CD4-positive, alpha-beta T cell treated with Interleukin-17A for 1 hour (primary cell): ENCODE measurements around the gene RAN.
"Not testable (repeated sequence)": the region's sequence is repeated elsewhere in the genome, so short reads cannot be mapped to it uniquely, and the experiment has no call there.

ENCODE experiments used
- DNase-seq: peaks from one replicate; pipeline ENCODE4 v3.0.0-alpha.2; 2020

RAN gene

DNA sequence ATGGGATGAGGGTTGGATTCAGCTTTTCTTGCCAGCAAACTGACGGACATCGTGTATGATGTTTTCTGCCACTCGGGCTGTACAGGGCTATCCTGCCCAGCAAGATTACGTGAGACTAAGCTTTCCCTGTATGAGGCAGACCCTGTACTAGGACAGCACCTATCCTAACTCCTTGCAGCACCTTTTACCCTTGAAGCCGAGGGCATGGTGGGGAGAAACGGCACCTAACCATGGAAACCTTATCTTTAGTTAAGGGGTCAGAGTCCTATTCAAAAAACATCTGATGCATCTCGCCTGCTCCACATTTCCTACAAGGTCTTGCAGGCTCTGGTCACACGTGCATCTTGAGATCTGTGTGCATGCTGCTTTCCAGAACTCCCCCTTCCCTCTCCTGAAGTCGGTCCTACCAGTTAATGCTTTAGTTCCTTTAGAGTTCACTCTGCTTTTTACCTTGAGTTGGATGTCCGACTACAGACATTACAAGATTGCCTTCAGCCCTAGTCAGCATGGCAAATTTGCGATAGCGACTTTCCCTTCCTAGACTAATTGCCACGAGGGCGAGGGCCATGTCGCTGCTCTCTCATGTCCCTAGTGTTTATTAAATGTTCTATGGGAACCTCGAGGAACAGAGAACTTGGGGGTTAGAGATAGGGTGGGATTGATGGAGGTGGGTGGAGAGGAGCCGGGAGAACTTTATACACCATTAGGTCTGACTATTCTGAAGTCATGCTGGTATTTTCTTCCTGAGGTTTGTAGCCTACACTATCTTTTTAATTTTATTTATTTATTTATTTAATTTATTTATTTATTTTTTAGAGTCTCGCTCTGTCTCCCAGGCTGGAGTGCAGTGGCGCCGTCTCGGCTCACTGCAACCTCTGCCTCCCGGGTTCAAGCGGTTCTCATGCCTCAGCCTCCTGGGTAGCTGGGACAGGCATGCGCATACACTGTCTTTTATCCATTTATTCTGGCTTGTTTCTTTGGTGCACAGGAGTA lies 6.6 kb downstream of the RAN start:
- DNase-seq = no peak

GRCh38 chr12:130879212-130879686 lies 7.4 kb downstream of the RAN start:
- DNase-seq = no peak

DNA sequence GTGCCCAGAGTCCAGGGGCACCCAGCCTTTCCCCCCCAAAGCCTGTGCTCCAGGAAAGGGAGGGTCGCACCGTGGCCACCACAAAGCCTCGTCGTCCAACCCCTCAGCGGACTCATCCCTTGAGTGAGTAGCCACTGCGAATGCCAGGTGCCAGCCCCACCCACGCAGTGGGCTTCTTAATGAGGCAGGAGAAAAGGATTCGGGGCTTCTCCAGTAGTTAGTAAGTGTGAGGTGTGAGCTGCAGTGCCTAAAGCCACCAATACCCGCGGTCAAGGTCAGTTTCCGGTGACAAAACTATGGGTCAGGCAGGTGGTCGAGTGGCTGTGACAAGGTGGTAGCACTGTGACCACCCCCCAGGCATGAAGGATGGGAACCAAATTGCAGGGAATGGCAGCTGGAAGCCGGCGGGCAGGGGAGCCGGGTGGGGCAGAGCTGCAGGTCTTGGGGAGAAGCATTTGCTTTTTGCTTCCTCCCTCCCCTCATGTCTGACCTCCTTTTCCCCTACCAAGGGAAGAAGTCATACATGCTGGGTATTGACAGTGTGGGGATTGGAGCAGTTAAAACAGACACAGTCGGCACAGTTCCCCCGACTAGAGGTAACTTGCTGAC lies 8.0 kb downstream of the RAN start:
- DNase-seq = no peak

- no peak for DNase-seq
Observed at GRCh38 chr12:130880411-130880885, 8.6 kb downstream of the RAN start.

DNA sequence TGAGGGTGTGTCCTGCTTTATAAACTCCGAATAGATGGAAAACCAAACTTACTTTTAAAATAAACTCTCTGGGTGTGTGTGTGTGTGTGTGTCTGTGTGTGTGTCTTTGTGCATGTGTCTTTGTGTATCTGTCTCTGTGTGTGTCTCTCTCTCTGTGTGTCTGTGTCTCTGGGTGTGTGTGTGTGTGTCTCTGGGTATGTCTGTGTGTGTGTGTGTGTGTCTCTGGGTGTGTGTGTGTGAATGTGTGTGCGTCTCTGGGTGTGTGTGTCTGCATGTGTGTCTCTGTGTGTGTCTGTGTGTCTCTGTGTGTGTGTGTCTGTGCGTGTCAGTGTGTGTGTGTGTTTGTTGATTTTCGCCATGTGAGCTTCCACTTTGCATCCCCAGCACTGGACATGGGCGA lies 9.2 kb downstream of the RAN start:
- DNase-seq = no peak

- no peak for DNase-seq
Observed at GRCh38 chr12:130881548-130881947, 9.7 kb downstream of the RAN start.

GRCh38 chr12:130887190-130887589 lies 15.3 kb downstream of the RAN start:
- DNase-seq = not testable (repeated sequence)

DNA sequence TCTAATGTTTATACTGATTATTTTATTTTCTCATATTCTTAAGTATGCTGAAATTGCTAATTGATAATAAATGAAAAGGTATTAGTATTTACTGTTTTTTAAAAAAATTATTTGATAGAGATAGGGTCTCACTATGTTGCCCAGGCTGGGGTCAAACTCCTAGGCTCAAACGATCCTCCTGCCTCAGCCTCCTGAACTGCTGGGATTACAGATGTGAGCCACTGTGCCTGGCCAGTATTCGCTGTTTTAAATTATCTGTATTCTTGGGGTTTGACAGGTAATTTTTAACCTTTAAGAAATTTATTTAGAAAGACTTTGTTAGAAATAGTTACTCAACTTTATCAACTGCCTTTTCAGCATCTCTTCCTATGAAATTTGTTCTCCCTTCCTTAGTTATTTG lies 32.2 kb downstream of the RAN start:
- DNase-seq = no peak

DNA sequence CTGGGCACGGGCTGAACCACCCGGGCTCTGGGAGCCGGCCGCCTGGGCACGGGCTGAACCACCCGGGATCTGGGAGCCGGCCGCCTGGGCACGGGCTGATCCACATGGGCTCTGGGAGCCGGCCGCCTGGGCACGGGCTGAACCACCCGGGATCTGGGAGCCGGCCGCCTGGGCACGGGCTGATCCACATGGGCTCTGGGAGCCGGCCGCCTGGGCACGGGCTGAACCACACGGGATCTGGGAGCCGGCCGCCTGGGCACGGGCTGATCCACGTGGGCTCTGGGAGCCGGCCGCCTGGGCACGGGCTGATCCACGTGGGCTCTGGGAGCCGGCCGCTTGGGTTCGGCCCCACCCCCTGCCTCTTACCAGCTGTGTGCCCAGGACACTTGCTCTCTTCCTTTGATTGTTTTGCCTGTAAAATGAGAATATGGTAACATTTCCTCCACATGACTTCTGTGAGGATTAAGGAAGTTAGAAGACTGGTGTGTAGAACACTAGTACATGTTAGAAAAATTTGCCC lies 33.1 kb downstream of the RAN start:
- not testable (repeated sequence) for DNase-seq

GRCh38 chr12:130909111-130909510 lies 37.2 kb downstream of the RAN start:
- DNase-seq = no peak

DNA sequence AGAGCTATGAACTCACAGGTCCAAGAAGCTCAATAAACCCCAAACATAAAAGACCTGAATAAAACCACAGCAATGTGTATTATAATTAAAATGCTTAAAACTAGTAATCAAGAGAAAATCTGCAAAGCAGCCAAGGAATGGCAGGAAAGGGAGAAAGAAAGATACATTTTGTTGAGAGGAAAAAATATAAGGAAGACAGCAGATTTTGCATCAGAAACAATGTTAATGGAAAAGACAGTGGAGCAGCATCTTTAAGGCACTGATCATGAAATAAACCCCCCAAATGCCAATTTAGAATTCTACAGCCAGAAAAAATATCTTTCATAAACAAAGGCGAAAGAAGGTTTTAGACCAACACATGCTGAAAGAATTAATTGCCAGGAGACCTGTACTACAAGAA lies 39.3 kb downstream of the RAN start:
- no peak for DNase-seq

DNA sequence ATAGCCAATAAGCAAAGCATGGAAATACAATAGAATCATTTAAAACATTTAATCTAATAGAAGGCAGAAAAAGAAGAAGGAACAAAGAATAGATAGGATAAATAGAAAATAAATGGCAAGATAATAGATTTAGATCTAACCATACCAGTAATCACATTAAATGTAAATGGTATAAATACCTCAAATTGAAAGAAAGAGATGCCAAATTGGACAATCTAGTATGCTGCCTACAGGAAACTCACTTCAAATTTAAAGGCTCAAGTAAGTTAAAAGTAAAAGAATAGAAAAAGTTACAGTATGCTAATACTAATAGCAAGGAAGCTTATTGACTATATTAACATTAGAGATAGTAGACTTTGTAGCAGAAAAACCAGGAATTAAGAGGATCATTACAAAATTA lies 40.1 kb downstream of the RAN start:
- no peak for DNase-seq

DNA sequence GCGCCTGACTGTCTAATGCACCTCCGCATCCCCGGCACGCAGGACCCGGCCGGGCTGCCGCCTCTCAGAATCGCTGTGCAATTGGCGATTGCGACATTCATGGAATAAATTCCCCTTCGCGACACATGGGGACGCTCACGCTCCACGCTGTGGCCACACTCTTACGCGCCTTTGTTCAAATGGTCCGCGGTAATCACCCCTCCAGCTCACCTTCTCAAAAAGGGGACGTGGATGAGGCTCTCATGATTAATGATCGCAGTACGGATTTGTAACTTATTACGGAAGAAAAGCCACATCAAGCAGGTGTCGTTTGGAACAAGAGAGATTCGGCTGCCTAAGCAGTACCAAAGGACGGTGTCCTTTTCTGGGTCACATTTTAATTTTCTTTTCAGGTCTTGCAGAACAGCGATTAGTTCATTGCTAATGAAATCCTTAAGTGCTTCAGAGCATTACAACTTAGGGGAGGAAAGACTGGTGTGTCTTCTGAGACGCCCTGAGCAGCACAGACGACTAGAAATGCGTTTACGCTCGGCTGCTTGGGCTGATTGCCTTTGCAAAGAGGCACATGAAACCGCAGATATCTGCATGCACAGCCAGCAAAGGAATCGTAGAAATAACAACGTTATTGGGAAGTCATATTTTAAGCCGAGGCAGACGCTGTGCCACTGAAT lies 44.5 kb downstream of the RAN start:
- no peak for DNase-seq

GRCh38 chr12:130917607-130918006 lies 45.7 kb downstream of the RAN start:
- no peak for DNase-seq

DNA sequence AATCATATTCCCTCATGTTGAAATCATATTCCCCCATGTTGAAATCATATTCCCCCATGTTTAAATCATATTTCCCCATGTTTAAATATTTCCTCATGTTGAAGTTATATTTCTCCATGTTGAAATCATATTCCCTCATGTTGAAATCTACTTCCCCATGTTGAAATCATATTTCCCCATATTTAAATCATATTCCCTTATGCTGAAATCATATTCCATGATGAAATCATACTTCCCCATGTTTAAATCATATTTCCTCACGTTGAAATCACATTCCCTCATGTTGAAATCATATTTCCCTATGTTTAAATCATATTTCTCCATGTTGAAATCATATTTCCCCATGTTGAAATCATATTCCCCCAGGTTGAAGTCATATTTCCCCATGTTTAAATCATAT lies 47.2 kb downstream of the RAN start:
- DNase-seq = no peak

- no peak for DNase-seq
Observed at GRCh38 chr12:130920119-130920703, 48.3 kb downstream of the RAN start.

- no peak for DNase-seq
Observed at GRCh38 chr12:130920723-130921381, 49.0 kb downstream of the RAN start.

DNA sequence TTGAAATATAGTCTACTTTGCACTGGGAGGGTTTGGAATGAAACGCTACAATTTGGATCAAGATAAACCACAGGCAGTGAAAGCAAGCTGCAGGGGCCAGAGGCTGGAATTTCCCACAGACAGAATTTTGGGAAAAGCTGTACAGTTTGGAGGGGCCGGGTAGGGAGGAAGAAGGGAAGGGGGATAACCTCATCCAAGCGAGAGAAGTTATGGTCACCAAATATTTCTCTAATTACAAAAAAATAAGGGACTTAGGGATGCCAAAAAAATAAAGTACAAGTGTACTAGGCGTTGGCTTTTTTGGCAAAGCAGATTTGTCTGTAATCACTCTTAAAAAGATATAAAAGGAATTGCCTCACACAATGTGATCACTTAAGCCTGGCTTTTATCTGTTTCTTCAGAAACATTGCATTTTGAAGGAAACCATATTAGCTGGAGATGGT lies 50.7 kb downstream of the RAN start:
- DNase-seq = no peak

DNA sequence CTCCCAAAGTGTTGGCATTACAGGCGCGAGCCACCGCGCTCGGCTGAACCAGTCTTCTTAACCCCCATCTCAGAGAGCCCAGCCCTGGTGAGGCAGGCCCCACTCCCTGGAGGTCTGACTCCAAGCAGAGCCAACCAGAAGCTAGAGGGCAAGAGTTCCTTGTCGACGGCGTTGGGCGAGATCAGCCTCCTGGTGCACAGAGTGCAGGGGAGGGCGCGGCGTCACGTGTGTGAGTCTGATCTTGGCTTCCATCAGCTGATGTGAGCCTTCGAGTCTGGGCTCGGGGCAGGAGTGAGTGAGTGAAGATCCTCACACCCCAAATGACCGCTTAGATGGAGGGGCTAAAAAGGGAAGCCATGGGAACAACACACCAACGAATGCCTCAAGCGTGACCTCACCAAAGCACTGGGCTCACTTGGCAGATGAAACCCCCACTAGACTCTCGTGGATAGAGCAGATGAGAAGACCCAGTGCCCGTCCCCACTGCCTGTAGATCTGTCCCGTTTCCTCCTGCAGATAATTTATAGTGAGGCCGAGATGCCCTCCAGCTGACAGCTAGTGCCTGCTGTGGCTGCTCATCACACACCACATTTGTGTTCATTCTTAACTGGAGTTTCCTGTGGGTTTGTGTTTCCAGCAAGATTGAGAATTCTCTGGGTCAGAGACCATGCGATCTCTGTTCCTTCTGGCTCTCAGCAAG lies 53.2 kb downstream of the RAN start:
- no peak for DNase-seq

DNA sequence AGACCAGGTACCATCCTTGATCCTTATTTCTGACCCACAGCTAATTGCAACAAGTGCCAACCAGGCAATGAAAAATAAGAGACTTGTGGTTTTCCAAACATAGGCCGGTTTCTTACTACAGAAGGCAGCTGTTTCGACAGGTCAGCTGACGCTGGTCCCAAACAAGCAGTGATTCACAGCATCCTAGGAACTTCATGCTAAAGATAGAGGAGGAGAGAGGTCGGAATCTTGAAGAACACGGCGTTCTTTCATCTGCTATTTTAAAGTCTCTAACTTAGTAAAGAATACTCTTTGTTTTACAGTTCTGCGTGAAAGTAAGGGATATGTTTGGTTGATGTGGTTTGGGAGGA lies 53.8 kb downstream of the RAN start:
- DNase-seq = no peak
